Activated naive CD8-positive, alpha-beta T cell treated with anti-CD3 and anti-CD28 coated beads for 36 hours (primary cell): ENCODE measurements around the gene UMODL1. TPM values are rescaled to one million over a fixed set of nuclear protein-coding genes. Genes with fewer than 3 reads are reported as not detected.

ENCODE experiments used
- DNase-seq: peaks from one replicate; pipeline ENCODE4 v3.0.0; 2021
- H3K27ac Mint-ChIP-seq: one replicate; pipeline ENCODE4 v1.8.0; 2022; ENCODE audit warnings: mild to moderate bottlenecking, moderate library complexity, mixed read lengths
- H3K27me3 Mint-ChIP-seq: one replicate; pipeline ENCODE4 v1.8.0; 2022; ENCODE audit warnings: mild to moderate bottlenecking, mixed read lengths
- H3K36me3 Mint-ChIP-seq: one replicate; pipeline ENCODE4 v1.8.0; 2021; ENCODE audit warnings: mild to moderate bottlenecking, mixed read lengths
- H3K4me1 Mint-ChIP-seq: one replicate; pipeline ENCODE4 v1.8.0; 2021; ENCODE audit warnings: mixed read lengths
- H3K4me3 Mint-ChIP-seq: one replicate; pipeline ENCODE4 v1.8.0; 2022; ENCODE audit warnings: mild to moderate bottlenecking, moderate library complexity, mixed read lengths
- H3K9me3 Mint-ChIP-seq: one replicate; pipeline ENCODE4 v1.8.0; 2022; ENCODE audit warnings: mixed read lengths
- total RNA-seq, 2 experiments: library from RNA; stranded (reverse); gene quantifications; one replicate each; pipeline ENCODE4 v1.2.3, GENCODE V29; 2021

Gene UMODL1
- total RNA-seq, 2 experiments from 2014 or later = not detected

DNA sequence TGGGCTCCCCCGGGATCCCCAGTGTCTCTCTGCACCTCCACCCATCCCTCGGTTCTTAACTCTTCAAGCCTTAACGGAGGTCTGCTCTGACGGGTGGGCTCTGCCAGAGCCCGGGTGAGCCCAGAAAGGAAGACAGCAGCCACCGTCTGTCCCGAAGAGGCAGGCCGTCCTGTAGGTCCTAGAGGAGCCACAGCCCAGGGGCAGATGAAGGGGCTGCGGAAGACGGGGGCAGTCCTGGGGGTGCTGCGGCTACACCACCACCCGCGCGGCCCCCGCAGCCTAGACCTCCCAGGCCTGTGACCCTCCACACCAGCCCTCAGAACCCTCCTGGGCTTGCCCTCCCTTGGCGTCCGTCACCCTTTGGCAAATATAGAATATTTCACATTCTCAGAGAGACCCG is 71.0 kb downstream of the UMODL1 start:
- peaks cover 18% of the 10 kb centered on the region for H3K4me1 Mint-ChIP-seq
- no peaks in the 10 kb centered on the region for H3K36me3 Mint-ChIP-seq
- H3K4me3 Mint-ChIP-seq = no peak overlapping the region
- no peak for DNase-seq
- H3K27me3 Mint-ChIP-seq = no peaks in the 10 kb centered on the region
- H3K9me3 Mint-ChIP-seq = no peaks in the 10 kb centered on the region
- no peak overlapping the region for H3K27ac Mint-ChIP-seq

DNA sequence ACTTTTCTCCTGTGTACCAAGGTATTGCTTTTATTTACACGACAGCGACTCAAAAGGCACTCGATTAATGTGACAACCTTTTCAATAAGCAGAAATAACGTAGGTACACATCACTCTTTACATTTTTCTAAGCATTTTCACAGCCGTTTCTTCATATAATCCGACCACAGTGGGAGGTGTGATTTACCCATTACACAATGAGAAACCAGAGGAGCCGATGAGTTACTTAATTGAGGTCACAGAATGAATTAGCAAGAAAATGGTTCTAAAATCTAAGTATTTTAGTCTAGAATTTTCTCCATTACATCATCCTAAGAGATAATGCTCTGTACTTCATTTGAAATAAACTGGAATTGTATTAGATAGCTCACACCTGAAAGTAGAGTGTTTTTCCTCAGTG is 71.5 kb downstream of the UMODL1 start:
- Mint-ChIP-seq H3K4me1 (peaks cover 16% of the 10 kb centered on the region), H3K27ac (no peak overlapping the region), H3K4me3 (no peak overlapping the region)

DNA sequence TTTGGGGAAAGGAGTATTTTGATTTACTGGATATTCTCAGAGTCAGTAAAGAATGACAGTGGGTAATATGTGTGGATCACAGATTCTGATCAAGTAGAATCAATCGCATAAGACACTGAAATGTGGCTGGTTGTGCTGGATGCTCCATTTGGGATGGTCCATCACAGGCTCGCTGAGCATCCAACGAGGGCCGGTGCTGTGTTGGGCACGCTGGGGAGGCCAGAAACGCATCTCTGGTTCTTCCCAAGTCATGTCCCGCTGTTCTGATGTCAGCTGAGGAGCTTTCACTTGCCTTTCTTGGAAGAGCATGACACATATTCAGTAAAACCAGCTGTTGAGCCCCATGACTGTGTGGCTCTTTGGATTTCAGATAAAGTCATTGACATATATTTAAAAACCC is 72.0 kb downstream of the UMODL1 start:
- H3K4me1 Mint-ChIP-seq = peaks cover 11% of the 10 kb centered on the region
- H3K27me3 Mint-ChIP-seq = no peaks in the 10 kb centered on the region
- no peak for DNase-seq
- H3K27ac Mint-ChIP-seq = no peak overlapping the region
- no peak overlapping the region for H3K4me3 Mint-ChIP-seq
- H3K36me3 Mint-ChIP-seq = no peaks in the 10 kb centered on the region
- no peaks in the 10 kb centered on the region for H3K9me3 Mint-ChIP-seq

More for the DNA sequence above, 71.5 kb downstream of the UMODL1 start:
- H3K27me3 Mint-ChIP-seq = no peaks in the 10 kb centered on the region
- no peaks in the 10 kb centered on the region for H3K9me3 Mint-ChIP-seq
- no peaks in the 10 kb centered on the region for H3K36me3 Mint-ChIP-seq
- DNase-seq = no peak

DNA sequence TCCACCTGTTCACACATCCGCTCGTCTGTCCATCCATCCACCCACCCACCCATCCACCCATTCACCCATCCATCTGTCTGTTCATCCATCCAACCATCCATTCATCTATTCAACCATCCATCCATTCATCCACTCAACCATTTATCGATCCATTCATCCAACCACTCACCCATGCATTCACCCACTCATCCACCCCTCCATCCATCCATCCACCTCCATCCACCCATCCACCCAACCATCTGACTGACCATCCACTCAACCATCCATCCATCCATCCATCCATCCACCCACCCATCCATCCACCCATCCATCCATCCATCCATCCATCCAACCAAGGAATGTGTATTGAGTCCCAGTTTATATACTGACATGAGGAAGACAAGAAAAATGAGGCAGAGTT is 73.1 kb downstream of the UMODL1 start:
- DNase-seq = no peak
- Mint-ChIP-seq H3K4me3 (no peak overlapping the region), H3K27me3 (no peaks in the 10 kb centered on the region), H3K9me3 (no peaks in the 10 kb centered on the region), H3K4me1 (peaks cover 8% of the 10 kb centered on the region), H3K27ac (no peak overlapping the region), H3K36me3 (no peaks in the 10 kb centered on the region)

DNA sequence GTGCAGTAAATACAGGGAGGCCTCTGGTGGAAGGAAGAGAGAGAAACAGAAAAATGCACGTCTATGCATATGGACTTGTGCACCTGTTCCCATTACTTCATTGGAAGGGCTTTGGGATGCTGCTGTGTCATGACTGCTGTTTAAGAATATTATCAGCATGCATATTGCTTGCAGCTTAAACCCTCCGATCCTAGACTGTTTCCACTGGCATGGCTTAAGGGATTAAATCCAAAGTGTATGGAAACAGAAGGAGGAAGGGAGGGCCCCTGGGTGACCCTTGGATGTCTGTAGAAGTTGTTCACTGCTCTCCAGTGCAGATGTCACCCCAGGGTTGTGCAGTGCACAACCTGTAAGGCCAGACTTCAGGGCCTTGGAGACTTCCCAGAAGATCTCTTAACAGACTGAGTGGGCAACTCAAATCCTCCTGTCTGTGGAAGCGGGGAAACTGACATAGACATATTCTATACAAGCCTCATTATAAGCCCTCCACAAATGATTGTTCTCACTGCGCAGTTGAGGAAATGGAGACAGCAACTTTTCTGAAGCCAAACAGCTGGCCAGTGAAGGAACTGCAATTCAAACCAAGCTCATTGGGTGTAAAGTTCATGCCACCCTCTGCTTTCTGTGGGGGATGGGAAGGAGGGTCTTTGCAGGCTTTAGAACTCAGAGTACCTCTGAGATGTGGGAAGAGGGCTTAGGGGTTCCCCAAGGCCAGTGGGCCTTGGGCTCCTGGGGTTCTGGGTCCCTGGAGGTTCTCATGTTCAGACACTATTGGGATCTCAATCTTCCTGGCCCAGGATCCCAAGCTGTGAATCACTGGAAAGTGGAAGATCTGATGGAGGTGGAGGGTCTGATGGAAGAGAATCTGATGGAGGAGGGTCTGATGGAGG is 73.8 kb downstream of the UMODL1 start:
- DNase-seq = no peak
- H3K27ac Mint-ChIP-seq = no peak overlapping the region
- no peaks in the 10 kb centered on the region for H3K9me3 Mint-ChIP-seq

DNA sequence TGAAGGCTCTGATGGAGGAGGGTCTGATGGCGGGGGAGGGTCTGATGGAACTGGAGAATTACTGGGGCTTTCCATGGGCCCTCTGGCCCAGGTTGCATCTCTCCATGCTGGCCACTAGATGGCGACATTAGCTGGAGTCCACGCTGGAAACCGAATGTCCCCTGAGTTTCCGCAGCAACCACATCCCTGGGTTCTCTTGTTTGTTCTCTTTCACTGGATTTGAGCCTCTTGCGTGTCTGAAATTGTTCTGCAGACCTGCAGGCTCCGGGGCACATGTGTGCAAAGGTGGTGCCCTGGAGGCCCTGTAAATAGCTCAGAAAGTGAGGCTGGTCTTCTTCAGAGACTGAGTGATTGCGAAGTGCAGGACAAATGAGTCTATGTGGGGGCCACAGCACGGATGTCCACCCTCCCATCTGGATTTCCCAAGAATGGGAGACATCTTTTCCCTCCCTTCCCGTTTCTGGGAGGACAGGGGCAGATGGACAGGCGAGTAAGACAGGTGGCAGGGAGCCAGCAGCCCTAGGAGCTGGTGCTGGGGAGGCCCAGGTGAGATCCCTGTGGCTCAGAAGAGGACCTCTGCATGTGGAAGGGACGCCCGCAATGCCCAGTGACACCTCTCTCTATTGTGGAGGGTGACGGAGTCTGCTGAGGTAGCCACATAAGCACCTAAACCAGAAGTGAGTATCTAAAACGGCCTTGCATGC is 74.6 kb downstream of the UMODL1 start:
- no peak overlapping the region for H3K27ac Mint-ChIP-seq
- H3K4me1 Mint-ChIP-seq = peaks cover 10% of the 10 kb centered on the region
- H3K9me3 Mint-ChIP-seq = no peaks in the 10 kb centered on the region
- DNase-seq = peak; percentile 58
- H3K4me3 Mint-ChIP-seq = no peak overlapping the region
- no peaks in the 10 kb centered on the region for H3K36me3 Mint-ChIP-seq
- H3K27me3 Mint-ChIP-seq = no peaks in the 10 kb centered on the region

More for the DNA sequence above, 73.8 kb downstream of the UMODL1 start:
- Mint-ChIP-seq H3K27me3 (no peaks in the 10 kb centered on the region), H3K36me3 (no peaks in the 10 kb centered on the region), H3K4me1 (peaks cover 10% of the 10 kb centered on the region), H3K4me3 (no peak overlapping the region)

DNA sequence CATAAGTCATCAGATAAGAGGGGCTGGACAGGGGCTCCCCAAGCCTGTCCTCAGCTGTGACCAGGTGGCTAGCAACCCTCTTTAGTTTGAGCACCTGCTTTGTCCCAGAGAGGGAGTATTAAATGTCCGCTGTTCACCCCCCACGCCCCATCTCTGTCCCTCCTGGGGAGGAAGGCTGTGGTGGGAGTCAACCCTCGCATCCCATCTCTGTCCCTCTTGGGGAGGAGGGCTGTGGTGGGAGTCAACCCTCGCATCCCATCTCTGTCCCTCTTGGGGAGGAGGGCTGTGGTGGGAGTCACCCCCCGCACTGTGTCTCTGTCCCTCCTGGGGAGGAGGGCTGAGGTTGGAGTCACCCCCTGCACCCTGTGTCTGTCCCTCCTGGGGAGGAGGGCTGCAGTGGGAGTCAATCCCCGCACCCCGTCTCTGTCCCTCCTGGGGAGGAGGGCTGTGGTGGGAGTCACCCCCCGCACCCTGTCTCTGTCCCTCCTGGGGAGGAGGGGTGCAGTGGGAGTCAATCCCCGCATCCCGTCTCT is 75.2 kb downstream of the UMODL1 start:
- Mint-ChIP-seq H3K27me3 (no peaks in the 10 kb centered on the region), H3K4me3 (no peak overlapping the region), H3K4me1 (peaks cover 10% of the 10 kb centered on the region), H3K9me3 (no peaks in the 10 kb centered on the region), H3K27ac (no peak overlapping the region), H3K36me3 (no peaks in the 10 kb centered on the region)
- DNase-seq = no peak

DNA sequence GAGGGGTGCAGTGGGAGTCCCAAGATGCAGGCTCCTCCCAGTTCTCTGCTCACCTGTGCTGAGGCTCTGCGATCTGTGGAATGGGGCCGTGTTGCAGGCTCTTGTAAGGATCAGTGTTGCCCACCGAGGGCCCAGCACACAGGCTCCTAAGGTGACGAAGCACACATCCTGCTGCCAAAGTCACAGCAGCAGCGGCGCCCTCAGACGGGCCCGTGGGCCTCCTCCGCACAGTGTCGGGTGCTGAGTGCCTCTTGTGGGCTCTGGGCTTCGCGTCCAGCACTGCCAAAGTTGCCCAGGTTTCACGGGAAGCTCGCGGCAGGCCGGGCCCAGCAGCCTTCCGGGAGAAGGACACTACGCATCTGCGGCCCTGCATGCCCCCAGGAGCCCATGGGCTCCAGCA is 75.7 kb downstream of the UMODL1 start:
- no peaks in the 10 kb centered on the region for H3K36me3 Mint-ChIP-seq
- no peaks in the 10 kb centered on the region for H3K9me3 Mint-ChIP-seq
- no peak overlapping the region for H3K27ac Mint-ChIP-seq
- no peak for DNase-seq
- no peaks in the 10 kb centered on the region for H3K27me3 Mint-ChIP-seq
- no peak overlapping the region for H3K4me3 Mint-ChIP-seq
- peaks cover 10% of the 10 kb centered on the region for H3K4me1 Mint-ChIP-seq

DNA sequence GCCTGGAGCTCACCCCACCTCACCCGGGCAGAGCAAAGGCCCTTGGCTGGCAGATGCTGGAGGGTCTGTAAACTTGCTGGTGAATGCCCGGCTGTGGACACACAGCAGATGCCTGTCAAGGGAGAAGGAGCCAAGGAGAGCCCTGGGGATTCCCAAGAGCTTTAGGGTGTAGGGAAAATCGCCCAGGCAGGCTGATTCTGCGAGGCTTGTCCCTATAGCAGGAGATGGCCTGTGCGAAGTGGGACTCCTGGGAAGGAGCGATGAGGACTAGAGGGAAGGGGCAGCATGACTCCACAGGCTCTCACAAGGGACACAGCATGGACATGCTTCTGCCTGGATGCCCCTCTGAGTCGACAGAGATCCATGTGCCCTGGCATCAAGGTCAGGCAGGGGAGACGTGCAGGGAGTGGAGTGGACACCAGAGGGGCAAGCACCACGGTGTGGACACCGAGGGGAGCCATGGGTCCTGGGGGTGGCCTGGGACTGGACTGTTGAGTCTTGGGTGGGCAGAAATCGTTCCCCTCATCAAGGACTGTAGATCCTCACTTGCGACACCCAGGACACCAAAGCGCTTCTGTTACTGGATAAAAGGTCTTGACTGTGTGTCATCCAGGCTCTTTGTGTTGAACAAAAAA is 76.4 kb downstream of the UMODL1 start:
- H3K27ac Mint-ChIP-seq = no peak overlapping the region
- no peak overlapping the region for H3K4me3 Mint-ChIP-seq
- DNase-seq = no peak

DNA sequence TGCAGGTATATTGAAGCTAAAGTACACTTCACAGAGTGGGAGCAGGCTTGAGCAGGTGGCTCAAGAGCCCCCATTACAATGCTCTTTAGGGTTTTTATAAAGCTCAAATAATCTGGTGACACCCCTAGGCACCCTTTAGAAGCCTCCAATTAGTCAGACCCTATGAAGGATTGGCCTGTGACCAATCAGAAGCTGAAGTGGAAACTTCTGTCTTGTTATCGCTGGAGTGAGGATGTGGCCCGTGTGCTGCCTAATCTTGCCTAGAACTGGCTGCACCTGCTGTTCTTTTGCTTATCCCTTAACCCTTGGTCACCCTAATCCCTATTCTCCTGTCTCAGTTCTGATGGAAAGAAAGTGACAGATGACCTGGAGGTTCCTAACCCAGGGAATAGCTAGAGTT is 77.0 kb downstream of the UMODL1 start:
- Mint-ChIP-seq H3K4me3 (no peak overlapping the region), H3K27me3 (no peaks in the 10 kb centered on the region), H3K36me3 (no peaks in the 10 kb centered on the region), H3K27ac (no peak overlapping the region), H3K4me1 (peaks cover 7% of the 10 kb centered on the region), H3K9me3 (no peaks in the 10 kb centered on the region)
- DNase-seq = no peak

More for the DNA sequence above, 76.4 kb downstream of the UMODL1 start:
- Mint-ChIP-seq H3K4me1 (peaks cover 8% of the 10 kb centered on the region), H3K36me3 (no peaks in the 10 kb centered on the region), H3K9me3 (no peaks in the 10 kb centered on the region), H3K27me3 (no peaks in the 10 kb centered on the region)

DNA sequence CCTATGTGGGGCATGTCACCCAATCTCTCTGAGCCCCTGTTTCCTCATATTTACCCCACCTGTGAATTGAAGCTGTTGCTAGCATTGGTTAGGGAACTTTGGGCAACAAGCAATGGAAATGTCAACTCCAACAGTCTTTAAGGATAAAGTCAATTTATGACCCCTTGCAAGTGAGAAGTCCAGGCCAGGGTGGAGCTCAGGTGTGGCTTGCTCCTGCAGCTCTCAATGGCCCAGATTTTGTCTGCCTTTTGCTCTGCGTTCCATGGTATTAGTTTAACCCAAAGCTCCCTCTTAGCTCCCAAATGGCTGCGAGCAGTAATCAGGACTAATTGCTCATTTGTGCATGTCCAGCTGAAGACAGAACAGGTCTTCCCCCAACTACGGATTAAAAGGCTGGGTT is 77.5 kb downstream of the UMODL1 start:
- DNase-seq = no peak
- Mint-ChIP-seq H3K36me3 (no peaks in the 10 kb centered on the region), H3K4me3 (no peak overlapping the region), H3K27ac (no peak overlapping the region), H3K27me3 (no peaks in the 10 kb centered on the region), H3K4me1 (peaks cover 7% of the 10 kb centered on the region), H3K9me3 (no peaks in the 10 kb centered on the region)

DNA sequence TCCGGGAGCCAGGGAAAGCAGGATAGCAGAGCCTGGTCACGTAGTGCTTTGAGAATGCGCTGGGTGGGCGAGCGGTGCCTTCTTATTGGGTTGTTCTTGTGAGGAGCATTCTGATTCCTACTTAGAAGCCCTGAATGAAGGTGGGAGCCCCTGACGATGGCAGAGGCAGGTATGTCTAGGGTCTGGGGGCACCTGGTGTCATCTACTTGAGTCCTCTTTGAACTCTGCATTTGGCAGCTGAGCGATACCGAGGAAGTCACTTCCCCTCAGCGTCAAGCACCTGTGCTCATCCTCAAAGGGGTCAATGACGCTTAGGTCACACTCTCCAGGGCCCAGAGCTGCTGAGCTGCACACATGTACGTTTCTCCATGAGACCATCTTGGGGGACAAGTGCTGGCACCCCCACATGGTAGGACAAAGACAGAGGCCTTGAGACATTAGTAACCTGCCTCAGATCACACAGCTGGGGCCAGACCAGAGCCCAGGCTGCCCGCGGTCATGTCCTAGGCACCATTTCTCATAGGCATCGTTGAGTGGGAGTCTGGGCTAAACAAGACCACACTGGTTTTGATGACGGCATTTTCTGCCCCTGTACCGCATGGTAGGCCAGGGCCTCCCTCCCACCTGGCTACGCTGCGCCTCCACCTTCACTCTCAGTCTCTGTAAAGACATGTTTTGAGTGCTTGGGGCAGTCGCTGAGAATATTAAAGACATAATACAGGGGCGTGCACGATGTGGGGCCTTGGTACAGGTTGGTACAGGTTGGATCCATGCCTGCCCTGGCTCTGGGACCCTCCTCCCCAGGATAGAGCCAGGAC is 78.7 kb downstream of the UMODL1 start:
- H3K4me3 Mint-ChIP-seq = no peak overlapping the region
- no peaks in the 10 kb centered on the region for H3K27me3 Mint-ChIP-seq
- no peaks in the 10 kb centered on the region for H3K36me3 Mint-ChIP-seq
- no peak overlapping the region for H3K27ac Mint-ChIP-seq
- H3K9me3 Mint-ChIP-seq = no peaks in the 10 kb centered on the region
- DNase-seq = no peak
- H3K4me1 Mint-ChIP-seq = peaks cover 7% of the 10 kb centered on the region

DNA sequence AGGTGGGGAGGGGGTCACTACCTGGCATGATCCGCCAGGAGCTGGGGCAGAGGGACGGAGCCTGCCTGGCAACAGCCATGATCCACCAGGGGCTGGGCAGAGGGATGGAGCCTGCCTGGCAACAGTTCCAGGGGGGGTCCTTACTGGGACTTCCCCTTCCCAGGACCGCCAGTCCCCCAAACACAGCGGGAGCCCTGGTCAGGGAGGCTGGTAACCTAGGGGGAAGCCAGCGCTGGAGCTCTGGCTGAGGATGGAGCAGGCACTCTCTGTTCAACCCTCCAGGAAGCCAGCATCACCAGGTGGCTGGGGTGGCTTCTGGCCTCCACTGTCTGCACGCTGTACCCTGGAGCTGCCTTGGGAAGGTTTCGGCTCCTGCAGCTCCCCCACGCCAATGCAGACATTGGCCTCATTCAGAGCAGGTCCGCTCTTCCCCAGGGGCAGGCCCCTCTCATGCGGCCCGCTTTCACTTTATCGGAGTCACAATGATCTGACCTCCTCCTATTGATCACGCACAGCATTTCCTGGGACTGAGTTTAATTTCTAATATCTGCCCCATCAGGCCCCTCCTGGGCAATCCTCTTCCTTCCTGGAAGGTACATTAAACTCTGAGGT is 79.5 kb downstream of the UMODL1 start:
- DNase-seq = no peak
- no peaks in the 10 kb centered on the region for H3K9me3 Mint-ChIP-seq
- H3K36me3 Mint-ChIP-seq = no peaks in the 10 kb centered on the region
- no peaks in the 10 kb centered on the region for H3K27me3 Mint-ChIP-seq
- H3K4me1 Mint-ChIP-seq = peaks cover 4% of the 10 kb centered on the region
- H3K4me3 Mint-ChIP-seq = no peak overlapping the region
- no peak overlapping the region for H3K27ac Mint-ChIP-seq
